Left lung (tissue), 10 donors: Measurements from ENCODE around the gene MYOZ3. TPM values are rescaled to one million over a fixed set of nuclear protein-coding genes. Genes with fewer than 3 reads are reported as not detected.

Experiments
- ATAC-seq: fragments of 200-7000 bp; cut with Tn5 transposase; one replicate; pipeline ENCODE4 v1.9.1; 2020; ENCODE audit warnings: moderate library complexity
- DNase-seq, 4 donors: peaks; one replicate each; pipeline ENCODE4 v3.0.0-alpha.2; 2013 to 2020
- H3K27ac ChIP-seq, 2 donors: fragments of 200-600 bp; sonication (generic) in 1 of 2; one replicate each; pipeline versions ENCODE4 v1.5.0 to v1.8.0; 2020 to 2021
- H3K27me3 ChIP-seq, 2 donors: fragments of 200-600 bp; sonication (generic) in 1 of 2; one replicate each; pipeline versions ENCODE4 v1.5.0 to v1.8.0; 2020 to 2021
- H3K36me3 ChIP-seq, 2 donors: fragments of 200-600 bp; sonication (generic) in 1 of 2; one replicate each; pipeline versions ENCODE4 v1.5.0 to v1.8.0; 2020 to 2021
- H3K4me1 ChIP-seq, 2 donors: fragments of 200-600 bp; one replicate each; pipeline ENCODE4 v1.8.0; 2021
- H3K4me3 ChIP-seq, 2 donors: fragments of 200-600 bp; sonication (generic) in 1 of 2; one replicate each; pipeline versions ENCODE4 v1.5.0 to v1.8.0; 2020 to 2021; ENCODE audit warnings: mild to moderate bottlenecking in 1 of 2
- H3K9me3 ChIP-seq, 2 donors: fragments of 200-600 bp; sonication (generic) in 1 of 2; one replicate each; pipeline versions ENCODE4 v1.5.0 to v1.8.0; 2020 to 2021
- CTCF ChIP-seq, 2 donors: fragments of 200-600 bp; sonication (generic) in 1 of 2; IDR thresholded peaks; one replicate each; pipeline versions ENCODE4 v1.5.0 to v1.8.0; 2021; ENCODE audit warnings: antibody characterized with exemption in 2 of 2
- intact Hi-C, 2 donors: fragments of 100-400 bp; cut with DNase I; formaldehyde crosslinking; loops; one replicate each; pipeline versions ENCODE4 v1.11.2 to v1.14.2; 2022
- polyA plus RNA-seq, 6 donors: library from polyadenylated mRNA; unstranded; fragments of 120-200 nt; gene quantifications; one replicate each; pipeline ENCODE4 v1.2.1, GENCODE V29; 2013; ENCODE audit not compliant: insufficient read length in 6 of 6
- total RNA-seq, 2 donors: library from RNA; stranded (reverse); fragmentation: NEBNext Ultra II Directional; extraction: Animal tissue kit (Norgen Biotek cat#: 25700); gene quantifications; one replicate each; pipeline ENCODE4 v1.2.1, GENCODE V29; 2021
- donor health status: DM: no; HTN: yes; CAD: no.
- donor health status: DM: no; HTN: no; CAD: no.

Gene MYOZ3
- total and polyA plus RNA-seq, 8 donors, result 0.79 to 13.1 (median 11.2) TPM

- ATAC-seq, result no peak
- intact Hi-C loops, result no loop called here
- H3K4me3 ChIP-seq, result peak overlapping the region; percentile 75 to 98
Measured at GRCh38 chr5:150700246-150700593, 39.2 kb downstream of the MYOZ3 start.

GRCh38 chr5:150700594-150701377 lies 39.7 kb downstream of the MYOZ3 start, which contains the start of gene RBM22:
Gene RBM22, minus strand, starts transcription at chr5:150701062. Its CDS starts 77 bp downstream, at chr5:150700985.
- H3K9me3 ChIP-seq, result no peaks in the 10 kb centered on the region
- H3K36me3 ChIP-seq, result peaks cover 0 to 32% of the 10 kb centered on the region in 2 donors
- H3K4me1 ChIP-seq, result peaks cover 13 to 20% of the 10 kb centered on the region in 2 donors
- intact Hi-C loops, result no loop called here
- peak within 1 kb of the TSS; percentile 95 to 96 for H3K27ac ChIP-seq
- H3K27me3 ChIP-seq, result no peaks in the 10 kb centered on the region
- peak; percentile 40 to 50 for TF ChIP-seq CTCF (IDR thresholded peaks at IDR 0.05)
- peak within 1 kb of the TSS; percentile 75 to 98 for H3K4me3 ChIP-seq
- ATAC-seq (peak; percentile 99), DNase-seq (peak; percentile 91 to 96 (median 95))

More at GRCh38 chr5:150700246-150700593, 39.2 kb downstream of the MYOZ3 start:
- H3K27me3 ChIP-seq, result no peaks in the 10 kb centered on the region
- H3K9me3 ChIP-seq, result no peaks in the 10 kb centered on the region
- peak overlapping the region; percentile 95 to 96 for H3K27ac ChIP-seq
- DNase-seq, result no peak
- peaks cover 0 to 38% of the 10 kb centered on the region in 2 donors for H3K36me3 ChIP-seq
- TF ChIP-seq CTCF (IDR thresholded peaks at IDR 0.05), result no peak
- peaks cover 13 to 20% of the 10 kb centered on the region in 2 donors for H3K4me1 ChIP-seq

- peaks cover 13 to 16% of the 10 kb centered on the region in 2 donors for H3K4me1 ChIP-seq
- H3K36me3 ChIP-seq, result peaks cover 0 to 16% of the 10 kb centered on the region in 2 donors
- ATAC-seq (no peak), DNase-seq (no peak)
- H3K27me3 ChIP-seq, result no peaks in the 10 kb centered on the region
- no peak overlapping the region for H3K27ac ChIP-seq
- H3K9me3 ChIP-seq, result no peaks in the 10 kb centered on the region
- no peak overlapping the region for H3K4me3 ChIP-seq
- TF ChIP-seq CTCF (IDR thresholded peaks at IDR 0.05), result no peak
- intact Hi-C loops, result no loop called here
Measured at GRCh38 chr5:150703762-150704161, 42.7 kb downstream of the MYOZ3 start.

GRCh38 chr5:150706776-150707390 lies 45.8 kb downstream of the MYOZ3 start:
- H3K27me3 ChIP-seq, result no peaks in the 10 kb centered on the region
- peaks cover 0 to 46% of the 10 kb centered on the region in 2 donors for H3K36me3 ChIP-seq
- no peaks in the 10 kb centered on the region for H3K9me3 ChIP-seq
- H3K27ac ChIP-seq, result no peak overlapping the region
- DNase-seq (no peak), ATAC-seq (no peak)
- no peak overlapping the region for H3K4me3 ChIP-seq
- intact Hi-C loops, result no loop called here
- no peaks in the 10 kb centered on the region for H3K4me1 ChIP-seq
- TF ChIP-seq CTCF (IDR thresholded peaks at IDR 0.05), result no peak

- no peak overlapping the region for H3K4me3 ChIP-seq
- no peaks in the 10 kb centered on the region for H3K9me3 ChIP-seq
- peak in 1 of 2 donors; percentile 11 for TF ChIP-seq CTCF (IDR thresholded peaks at IDR 0.05)
- H3K36me3 ChIP-seq, result peaks cover 3 to 78% of the 10 kb centered on the region in 2 donors
- H3K27ac ChIP-seq, result no peak overlapping the region
- no peaks in the 10 kb centered on the region for H3K27me3 ChIP-seq
- intact Hi-C loops, result no loop called here
- ATAC-seq (no peak), DNase-seq (no peak)
- H3K4me1 ChIP-seq, result no peaks in the 10 kb centered on the region
Measured at GRCh38 chr5:150710165-150710564, 49.1 kb downstream of the MYOZ3 start.
